GM18511 (cell line): Measurements from ENCODE around the gene EPS15.
"Not testable (repeated sequence)": the region's sequence is repeated elsewhere in the genome, so short reads cannot be mapped to it uniquely, and the experiment has no call there.

Experiments
- ATAC-seq: cut with Tn5 transposase; IDR thresholded peaks from one replicate; pipeline ENCODE4 v1.9.1; 2021; ENCODE audit warnings: mild to moderate bottlenecking, moderate library complexity; ENCODE audit not compliant: unreplicated experiment

The EPS15 gene

DNA sequence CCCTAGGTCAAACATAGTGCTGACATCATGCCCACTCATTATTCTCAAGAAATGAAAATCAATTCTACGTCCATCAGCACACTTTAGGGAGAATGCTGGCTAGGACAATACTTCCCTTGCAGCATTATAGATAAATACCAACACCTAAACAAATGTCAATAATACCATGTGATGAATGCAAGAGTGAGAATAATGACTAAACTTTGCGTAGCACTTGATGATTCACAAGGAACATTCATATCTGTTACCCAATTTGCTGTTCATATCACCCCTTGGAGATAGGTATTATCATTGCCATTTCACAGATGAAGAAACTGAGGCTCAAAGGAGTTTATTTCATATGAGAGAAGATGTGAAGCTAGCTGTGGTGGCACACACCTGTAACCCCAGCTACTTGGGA, 24.8 kb upstream of the EPS15 start:
- ATAC-seq = no peak

DNA sequence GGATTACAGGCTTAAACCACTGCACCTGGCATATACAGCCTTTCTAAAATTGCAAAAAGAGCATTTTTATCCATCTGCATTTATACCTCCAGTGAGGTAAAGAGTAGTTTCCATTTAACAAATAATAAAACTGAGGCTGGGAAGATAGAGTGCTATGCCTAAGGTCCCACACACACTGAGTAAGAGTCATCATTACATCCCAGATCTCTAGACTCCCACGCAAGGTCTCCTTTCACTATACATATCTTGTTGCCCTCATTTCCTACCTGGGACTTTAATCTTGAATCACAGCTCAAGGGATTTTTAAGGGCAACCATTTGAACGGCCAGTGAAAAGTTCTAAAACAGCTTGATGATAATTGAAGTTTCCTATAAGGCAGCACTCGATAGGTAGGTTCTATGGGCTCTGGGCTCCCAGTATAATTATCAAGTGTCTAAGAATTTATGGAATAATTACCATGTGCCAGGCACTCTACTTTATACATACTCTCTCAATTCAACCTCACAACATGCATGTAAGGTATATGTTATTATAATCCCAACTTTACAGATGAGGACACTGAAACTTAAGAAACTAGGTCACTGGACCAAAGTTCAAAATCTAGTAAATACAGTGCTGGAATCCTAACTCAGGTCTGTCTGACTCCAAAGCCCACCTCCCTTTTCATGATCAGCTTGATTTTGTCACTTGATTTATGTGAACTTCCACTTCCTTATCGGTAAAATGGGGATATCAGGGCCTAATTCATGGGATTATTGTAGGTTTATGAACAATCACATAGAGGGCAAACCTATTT, 23.3 kb upstream of the EPS15 start:
- ATAC-seq = no peak

DNA sequence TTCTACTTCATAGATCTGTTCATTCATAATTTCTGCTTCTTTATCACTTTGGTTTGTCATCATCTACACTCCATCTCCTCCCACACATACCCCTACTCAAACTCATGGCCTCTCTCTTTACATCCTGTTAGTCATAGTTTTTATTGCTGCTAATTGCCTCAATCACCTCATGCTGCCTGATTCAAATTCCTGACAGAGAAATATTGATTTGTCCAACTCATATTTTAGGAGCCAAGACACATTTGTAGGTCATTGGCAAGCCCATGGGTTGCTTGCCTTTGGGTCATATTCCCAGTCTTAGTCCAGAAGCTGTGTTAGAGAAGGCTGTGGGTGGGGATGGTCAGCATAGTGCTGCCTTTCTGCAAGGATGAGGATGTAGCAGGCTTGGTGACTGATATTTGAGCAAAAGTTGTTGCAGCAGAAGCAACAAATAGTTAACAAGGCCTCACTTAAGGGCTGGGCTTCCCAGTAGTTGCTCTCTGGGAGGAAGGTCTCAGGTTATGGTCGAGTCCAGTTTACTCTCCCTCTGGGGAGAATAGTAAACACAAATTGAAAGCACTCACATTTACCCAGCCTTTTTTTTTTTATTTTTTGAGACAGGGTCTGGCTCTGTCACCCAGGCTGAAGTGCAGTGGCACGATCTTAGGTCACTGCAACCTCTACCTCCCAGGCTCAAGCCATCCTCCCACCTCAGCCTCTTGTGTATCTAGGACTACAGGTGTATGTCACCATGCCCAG, 22.4 kb upstream of the EPS15 start:
- no peak for ATAC-seq

DNA sequence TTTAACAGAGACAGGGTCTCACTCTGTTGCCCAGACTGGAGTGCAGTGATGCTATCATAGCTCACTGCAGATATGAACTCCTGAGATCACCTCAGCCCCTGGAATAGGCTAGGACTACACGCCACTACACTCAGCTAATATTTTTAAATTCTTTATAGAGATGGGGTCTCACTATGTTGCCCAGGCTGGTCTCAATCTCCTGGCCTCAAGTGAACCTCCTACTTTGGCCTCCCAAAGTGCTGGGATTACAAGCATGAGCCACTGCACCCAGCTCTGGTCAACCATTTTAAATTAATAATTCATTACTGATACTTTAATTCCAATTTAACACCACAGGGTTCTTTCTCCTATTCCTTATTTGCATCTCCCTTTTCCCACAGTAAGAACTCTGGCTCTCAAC, 18.5 kb upstream of the EPS15 start:
- no peak for ATAC-seq

DNA sequence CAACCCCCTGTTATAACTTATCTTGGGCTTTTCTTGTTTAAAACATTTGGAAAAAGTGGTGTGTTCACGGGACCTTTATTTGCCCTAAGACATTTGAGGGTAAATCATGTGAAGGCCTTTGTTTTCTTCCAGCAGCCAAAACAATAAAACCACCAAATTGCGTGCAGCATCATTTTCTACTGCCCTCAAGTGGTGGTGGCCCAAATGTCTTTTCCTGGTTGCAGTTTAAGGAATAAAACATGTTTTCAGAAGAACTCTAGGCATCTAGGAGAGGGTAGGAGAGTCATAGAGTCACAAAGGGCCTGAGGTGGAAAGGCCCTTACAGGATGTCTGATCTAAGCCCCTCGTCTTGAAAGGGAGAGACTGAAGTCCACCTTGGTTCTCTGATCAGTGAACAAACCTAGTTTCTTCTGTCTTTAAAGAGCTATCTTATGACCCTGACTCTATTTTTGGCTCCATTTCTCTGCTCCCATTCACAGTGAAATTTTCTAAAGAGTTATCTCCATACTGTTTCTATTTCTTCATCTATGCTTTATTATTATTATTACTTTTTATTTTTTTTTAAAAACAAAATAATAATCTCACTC, 16.0 kb upstream of the EPS15 start:
- no peak for ATAC-seq

DNA sequence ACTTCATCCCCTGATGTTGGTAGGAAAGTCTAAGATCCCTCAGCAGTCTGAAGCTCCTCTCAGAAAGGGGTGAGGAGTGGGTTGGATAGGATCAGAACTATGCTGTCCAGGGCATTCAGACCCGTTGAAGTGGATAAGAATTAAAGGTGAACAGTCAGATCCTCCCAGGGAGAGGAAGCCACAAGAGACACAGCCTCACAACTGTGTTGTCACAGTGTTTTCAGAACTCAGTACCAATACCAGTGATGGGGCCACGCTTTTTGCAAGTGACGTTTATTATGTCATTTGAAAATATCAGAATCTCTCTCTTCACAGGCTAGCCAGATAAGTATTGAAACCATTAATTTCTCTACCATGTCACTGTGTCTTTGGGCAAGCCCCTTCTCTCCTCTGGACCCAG, 15.4 kb upstream of the EPS15 start:
- ATAC-seq = peak; percentile 54

DNA sequence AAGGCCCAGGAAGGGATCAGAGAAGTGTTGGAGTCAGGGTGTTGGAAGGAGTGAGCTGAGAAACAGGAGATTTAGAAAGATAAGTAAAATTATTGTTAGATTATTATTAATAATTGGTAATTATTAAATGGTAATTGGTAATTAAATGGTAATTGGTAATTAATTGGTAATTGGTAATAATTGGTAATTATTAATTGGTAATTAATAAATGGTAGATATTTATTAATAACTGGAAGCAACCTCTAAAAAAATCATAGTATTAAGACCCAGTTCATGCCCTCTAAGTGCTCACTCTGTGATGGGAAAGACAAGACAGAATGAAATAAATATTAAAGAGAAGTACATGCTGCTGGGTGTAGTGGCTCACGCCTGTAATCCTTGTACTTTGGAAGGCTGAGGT, 13.8 kb upstream of the EPS15 start:
- no peak for ATAC-seq

DNA sequence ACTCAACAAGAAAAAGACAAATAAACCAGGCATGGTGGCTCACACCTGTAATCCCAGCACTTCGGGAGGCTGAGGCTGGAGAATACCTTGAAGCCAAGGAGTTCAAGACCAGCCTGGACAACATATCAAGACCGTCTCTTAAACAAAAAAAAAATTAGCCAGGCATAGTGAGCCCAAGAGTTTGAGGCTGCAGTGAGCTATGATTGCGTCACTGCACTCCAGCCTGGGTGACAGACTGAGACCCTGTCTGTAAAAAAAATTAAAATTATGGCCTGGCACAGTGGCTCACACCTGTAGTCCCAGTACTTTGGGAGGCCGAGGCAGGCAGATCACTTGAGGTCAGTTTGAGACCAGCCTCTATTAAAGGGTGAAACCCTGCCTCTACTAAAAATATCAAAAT, 11.4 kb upstream of the EPS15 start:
- not testable (repeated sequence) for ATAC-seq

DNA sequence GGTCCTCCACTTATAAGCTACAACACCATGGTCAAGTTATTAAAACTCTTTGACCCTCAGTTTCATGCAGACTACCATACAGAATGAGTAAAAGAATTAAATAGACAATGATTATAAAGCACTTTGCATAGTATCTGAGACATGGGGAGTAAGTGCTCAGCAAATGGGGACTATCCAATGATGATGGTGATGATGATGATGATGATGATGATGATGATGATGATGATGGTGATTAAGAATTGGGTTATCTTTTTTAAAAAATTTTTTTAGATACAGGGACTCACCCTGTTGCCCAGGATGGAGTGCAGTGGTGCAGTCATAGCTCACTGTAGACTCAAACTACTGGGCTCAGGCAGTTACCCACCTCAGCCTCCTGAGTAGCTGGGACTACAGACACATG, 8.1 kb upstream of the EPS15 start:
- ATAC-seq = no peak

DNA sequence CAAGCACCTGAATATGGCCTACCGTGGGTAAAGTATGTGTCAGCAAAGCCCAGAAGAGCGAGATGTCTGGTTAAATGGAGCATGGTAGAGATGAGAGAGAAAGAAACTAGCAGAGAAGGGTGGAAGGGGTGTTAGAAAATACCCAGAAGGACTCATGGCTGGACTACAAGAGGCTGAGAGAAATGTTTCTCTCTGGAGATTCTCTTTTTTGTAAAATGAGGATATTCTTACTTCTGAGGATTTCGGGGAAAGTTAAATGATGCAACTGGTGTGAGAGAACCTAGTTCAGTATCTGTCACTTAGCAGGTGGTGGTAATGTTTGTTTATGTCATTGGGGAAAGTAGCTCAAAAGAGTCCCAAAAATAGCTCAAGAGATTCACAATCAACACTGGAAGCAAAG, 7.2 kb upstream of the EPS15 start:
- no peak for ATAC-seq

DNA sequence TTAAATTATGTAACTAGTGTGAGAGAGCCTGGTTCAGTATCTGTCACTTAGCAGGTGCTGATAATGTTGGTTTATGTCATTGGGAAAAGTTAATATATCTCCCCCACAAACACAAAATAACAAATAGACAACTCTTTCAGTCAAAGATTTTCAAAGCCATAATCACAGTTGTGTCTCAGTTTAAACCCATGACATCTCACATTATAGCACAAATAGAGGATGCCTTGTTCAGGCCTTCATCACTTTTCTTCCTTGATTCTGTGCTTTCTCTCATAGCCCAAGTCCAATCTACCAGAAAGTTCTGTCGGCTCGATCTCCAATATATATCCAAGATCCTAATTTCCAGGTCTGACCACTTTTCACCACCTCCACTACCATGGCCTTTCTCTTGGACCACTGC, 6.2 kb upstream of the EPS15 start:
- no peak for ATAC-seq

DNA sequence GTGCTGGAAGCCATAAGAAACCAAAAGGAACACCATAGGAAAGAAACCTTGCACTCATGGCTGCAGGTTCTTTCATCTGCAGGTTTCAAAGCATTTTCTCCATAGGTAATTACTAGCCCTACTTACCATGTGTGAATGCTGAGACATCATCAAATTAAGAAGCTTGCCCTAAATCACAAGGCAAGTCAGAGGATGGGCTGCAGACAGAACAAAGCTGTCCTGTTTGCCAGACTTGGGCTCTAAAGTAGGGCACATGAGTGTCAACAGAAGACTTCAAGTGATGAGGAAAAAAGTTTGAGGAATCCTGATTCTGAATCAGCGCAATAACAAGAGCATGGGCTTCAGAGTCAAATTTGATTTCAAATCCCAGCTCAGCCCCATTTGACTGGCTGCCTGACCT, 5.8 kb upstream of the EPS15 start:
- ATAC-seq = no peak

DNA sequence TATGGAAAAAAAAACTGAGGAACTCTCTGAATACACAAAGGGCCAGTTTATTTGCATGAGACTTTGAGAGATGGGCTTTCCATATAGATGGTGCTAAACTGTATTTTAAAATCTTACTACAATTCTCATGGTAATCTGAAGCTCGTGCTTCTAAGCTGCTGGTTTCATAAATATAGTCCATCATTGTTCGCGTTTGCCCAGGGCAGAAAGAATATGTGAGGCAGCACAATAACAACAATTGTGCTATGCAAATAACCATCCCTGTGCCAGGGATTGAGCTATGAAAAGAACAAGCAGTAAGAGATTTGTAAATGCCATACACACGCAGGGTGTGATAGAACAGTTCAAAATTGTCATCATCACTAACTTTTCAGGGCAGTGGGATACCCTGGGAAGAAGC, 4.9 kb upstream of the EPS15 start:
- ATAC-seq = no peak

DNA sequence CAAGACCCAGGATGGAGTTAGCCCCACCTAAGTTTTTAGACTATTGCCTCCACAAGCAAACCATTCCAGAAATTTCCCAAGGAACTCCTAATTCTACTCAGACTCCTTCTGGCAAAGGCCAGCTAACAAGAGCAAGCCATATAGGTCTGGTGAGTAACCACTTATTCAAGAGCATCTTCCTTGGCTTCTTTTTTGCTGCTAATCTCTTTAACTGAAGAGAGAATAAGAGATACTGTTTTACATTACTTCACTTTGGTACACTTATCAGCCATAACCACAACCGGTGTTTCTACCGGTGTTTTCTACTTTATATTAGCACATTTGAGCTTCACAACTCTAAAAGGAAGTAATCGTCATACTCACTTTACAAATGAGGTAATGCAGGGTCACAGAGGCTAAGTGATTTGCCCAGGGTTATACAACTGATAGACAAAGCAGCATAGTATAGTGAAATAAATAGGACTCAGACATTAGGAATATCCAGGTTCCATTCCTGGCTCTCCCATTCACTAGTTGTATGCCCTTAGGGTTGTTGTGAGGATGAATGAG, 1.7 kb upstream of the EPS15 start:
- ATAC-seq = no peak

DNA sequence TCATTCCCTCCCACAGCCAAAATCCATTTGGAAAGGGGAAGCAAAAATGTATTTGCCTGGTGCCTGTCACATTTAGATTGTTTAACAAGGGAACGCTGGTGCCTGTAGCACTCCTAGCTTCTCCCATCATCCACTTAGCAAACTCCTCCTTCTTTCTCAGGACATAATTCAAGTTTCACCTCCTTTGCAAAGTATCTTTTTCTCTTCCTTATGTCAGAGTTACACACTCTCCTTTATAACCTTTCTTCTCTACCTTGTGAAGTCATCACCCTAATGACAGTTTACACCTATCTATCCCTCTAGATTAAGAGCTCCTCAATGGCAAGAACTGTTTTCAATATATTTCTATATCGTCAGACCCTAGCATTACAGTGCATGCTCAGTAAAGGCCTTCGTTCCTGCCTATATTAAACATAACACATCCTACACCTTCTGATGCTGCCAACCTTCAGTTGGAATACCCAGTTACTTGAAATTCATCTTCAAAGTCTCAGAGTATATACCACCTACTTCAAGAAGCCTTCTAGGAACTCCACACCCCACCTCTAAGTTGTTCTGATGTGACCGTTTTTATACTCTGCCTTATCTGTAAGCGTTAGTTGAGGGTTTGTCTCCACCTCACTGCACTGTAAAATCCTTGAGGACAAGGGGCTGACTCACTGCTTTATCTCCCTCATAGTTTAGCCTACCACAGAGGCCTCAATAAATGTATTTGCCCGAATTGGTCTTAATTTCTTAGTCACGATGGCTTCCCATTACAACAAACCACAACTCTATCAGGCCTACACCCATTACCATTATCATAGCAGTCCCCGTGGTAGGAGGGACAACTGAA, 1.0 kb upstream of the EPS15 start:
- no peak for ATAC-seq

DNA sequence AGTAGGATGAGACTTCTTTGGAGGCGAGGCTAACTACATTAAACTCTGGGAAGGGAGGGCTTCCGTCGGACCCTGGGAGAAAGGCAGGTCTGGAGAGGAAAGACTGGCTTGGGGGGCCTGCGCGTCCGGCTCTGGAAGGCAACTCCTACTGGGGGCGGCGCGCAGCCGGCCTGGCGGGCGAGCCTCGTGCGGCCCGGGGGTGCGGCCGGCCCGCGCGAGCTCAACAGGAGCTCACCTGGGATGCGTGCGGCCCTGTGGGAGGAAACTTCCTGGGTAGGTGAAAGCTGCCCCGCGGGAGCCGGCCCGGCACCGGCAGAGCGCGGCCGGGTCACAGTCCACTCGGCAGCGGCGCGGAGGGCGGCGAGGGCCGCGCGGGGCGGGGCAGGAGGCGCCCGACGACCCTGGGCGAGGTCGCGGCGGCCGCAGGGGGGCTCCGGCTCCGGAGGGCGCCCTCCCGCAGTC, 449 bp downstream of the EPS15 start:
- peak; percentile 53 for ATAC-seq

DNA sequence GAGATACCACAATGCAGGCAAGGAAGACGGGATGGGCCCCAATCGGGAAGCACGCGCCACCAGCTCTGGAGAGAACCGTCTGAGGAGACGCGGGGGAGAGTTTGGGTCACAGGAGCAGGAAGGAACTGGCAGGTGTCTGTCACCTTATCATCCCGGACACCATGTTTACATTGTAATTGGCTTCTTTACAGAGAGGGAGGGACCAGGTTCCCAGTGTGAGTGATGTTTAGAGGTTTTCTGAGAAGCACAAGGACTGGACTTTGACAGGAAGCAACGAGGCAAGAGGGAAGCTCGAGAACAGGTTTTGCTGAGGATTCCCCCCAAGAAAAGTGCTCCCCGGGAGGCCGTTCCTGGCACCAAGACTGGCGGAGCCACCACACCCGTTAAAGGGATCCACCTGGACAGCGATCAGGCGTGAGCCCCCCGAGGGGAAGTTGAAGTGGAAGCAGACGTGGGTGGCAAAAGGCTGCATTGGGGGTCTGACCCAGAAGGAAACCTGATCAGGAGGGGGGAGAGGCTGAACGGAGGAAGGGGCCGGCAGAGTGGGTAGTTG, 957 bp downstream of the EPS15 start:
- peak; percentile 52 for ATAC-seq

DNA sequence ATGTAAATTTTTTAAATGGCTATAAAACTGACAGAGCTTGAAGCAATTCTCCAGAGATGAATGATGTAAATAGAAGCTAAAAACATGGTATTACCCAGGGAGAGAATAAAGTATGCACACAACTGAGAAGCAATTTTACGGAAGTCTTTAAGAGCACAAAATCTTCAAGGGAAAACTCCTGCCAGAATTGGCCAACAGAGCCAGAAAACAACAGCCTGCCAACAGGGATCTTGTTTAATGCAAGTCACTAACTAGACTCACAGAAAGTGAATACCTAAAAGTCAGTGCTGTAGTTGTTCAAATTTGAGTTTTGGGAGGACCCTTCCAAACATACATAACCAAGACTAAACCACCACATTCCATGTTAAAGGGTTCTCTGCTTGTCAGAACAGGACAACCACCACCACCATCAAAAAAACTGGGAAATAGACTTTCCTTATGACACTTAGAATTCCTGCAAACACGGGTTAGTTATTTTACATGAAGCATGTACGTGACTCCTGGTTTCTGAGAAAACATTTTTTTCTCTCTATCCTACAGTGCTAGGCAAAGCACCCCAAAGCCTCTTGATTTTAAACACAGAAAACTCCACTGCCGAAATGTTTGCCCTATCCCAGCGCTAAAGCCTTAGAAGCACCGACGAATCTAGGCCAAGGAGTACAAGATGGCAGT, 1.6 kb downstream of the EPS15 start:
- ATAC-seq = no peak

DNA sequence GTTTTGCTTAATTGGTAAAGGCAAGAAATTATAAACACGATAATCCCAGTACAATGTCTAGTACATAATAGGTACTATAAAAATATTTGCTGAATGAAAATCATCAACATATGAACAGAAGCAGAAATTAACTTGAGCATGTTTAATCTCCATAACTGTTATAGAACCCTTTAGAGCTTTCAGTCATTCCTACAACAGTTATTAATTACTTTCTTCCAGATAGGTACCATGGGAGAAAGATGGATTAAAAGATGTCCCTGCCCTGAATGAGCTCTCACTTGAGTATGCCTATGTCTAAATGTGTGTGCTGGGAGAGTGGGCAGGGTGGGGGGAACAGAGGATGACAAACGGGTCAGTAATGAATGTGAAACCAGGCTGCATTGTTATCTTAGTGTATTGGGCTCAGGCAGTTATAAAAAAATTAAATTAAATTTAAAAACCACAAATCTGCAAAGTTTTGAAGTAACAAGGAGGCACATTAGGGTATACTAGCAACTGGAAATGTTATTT, 2.4 kb downstream of the EPS15 start:
- ATAC-seq = no peak
